Stimulated activated CD4-positive, alpha-beta T cell treated with anti-CD3 and anti-CD28 coated beads, Interleukin-4, amount 100 ng/mL, for 48 hours (primary cell): ENCODE data around the gene CRYBB3.
A peak's percentile ranks its signal among the peaks of the same experiment; 100 is the strongest.
"Not testable (repeated sequence)": the region's sequence is repeated elsewhere in the genome, so short reads cannot be mapped to it uniquely, and the experiment has no call there.

Source experiments
- DNase-seq, 2 donors: peaks; one replicate each; pipeline ENCODE4 v3.0.0-alpha.2; 2020; ENCODE audit warnings: low read depth in 2 of 2

CRYBB3 gene

DNA sequence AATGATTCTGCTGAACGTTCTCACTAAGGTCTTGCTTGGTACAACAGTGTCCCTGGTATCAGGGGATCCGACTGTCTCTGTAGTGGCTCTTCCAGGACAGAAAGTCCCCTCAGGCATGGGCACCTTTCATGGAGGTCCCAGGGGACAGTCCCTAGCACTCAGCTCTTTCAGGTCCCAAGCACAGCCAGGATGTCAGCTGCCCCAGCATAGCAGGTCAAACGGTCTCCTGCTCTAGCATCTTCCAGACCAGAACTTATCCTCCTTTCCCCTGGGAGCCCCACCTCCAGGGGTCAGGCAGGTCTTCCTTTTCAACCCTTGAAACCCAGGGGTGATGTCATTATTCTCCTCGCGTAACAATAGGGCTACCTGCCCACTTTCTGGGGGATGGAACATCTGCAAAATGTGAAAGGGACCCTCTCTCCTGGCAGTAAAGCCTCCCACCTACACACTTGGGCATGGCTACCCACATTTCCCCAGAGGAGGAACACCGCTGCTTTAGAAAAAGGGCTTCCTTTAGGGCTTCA is 24.7 kb upstream of the CRYBB3 start:
- DNase-seq: no peak

DNA sequence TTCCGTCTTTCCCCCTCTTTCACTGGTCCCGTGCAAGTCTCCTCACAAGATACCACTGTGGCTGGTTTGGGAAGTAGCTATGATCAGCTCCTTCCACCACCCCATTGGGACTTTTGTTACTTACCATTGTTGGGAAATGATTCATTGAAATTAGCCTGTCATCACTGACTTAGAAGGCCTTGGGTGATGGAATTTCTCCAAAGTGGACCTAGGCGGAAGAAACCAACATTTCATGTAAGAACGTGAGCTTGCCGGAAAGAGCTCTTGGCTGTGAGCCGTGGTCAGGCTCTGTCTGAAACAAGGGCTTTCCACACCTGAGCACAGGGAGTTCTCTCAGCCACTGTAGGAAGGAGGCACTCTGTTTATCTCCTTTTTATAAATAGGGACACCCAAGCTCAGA is 23.5 kb upstream of the CRYBB3 start:
- DNase-seq: no peak

GRCh38 chr22:25176799-25177198 is 22.9 kb upstream of the CRYBB3 start:
- no peak for DNase-seq

GRCh38 chr22:25177226-25177625 is 22.4 kb upstream of the CRYBB3 start:
- no peak for DNase-seq

DNA sequence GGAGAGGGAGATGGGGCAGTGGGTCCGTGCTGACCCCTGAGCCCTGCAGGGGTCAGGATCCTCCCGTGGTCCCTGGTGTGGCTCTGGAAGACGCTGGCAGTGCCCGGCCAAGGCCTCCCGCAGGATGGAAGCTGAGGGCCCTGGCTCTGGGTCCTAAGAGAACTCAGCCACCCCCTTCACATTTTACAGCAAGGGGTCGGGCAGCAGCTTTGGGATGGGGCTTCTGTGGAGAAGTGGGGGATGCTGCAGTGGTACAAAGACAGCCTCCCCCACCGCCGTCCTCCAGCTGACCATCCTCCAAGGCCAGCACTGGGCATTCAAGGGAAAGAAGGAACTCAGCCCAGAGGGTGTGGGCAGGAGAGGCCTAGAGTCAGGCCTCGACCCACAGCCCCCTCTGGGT is 21.8 kb upstream of the CRYBB3 start:
- DNase-seq: no peak

DNA sequence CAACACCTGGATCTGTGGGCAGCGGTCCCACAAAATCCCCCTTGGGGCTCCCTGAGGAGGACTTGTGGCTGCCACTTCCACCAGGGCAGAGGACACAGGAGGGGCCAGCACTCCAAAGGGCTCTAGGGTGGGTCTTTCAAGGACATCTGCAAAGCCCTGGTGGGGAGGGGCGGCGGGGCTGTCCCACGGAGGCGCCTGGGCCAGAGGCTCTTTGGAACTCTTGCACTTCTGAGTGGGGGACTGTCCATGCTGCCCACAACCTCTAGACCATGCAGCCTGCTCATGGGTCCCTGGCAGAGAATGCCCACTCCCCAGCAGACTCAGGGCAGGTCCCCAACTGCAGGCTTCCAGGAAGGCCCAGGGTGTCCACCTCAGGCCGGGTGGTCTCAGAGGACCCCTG is 21.3 kb upstream of the CRYBB3 start:
- not testable (repeated sequence) for DNase-seq

GRCh38 chr22:25178869-25179631 is 20.6 kb upstream of the CRYBB3 start:
- DNase-seq: not testable (repeated sequence)

- DNase-seq: no peak
Observed at GRCh38 chr22:25182131-25183110, 17.2 kb upstream of the CRYBB3 start.

DNA sequence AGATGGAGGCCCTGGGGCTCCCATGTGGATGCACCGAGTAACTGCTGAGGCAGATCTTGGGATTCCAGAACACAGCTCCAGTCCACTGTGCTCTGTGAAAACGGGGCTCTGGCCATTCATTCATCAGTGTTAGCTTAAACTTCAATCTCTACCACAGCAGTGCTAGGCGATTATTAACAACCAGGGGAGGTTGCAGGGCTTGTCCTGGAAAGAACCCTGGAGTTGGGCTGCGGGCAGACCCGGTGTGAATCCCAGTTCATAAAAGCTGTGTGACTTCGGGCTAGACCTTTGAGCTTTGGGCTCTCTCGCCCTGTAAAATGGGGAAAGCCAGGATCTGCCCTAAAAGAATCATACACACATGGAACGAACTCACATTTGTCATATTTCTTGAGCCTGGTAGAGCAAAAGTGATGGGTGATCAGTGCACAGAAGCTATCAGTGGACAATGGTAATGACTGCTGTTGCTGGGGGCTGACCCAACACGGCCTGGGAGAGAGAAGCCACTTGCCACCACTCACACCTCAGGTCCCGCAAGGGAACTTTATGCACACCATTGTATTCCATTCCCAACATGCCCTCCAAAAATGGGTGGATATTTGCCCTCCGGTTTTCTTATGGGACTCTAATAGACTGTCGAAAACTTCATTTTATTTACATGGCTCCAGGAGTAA is 15.6 kb upstream of the CRYBB3 start:
- no peak for DNase-seq

GRCh38 chr22:25186140-25186539 is 13.5 kb upstream of the CRYBB3 start:
- no peak for DNase-seq

DNA sequence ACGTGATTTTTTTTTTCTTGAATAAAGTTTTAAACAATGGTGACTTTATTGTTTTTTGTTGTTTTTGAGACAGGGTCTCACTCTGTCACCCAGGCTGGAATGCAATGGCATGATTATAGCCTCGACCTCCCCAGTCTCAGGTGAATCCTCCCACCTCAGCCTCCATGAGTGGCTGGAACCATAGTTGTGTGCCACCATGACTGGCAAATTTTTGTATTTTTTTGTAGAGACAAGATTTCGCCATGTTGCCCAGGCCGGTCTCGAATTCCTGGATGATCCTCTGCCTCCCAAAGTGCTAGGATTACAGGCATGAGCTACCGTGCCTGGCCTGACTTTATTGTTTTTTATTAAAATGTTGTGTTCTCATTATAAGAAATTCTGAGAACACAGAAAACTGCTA is 12.2 kb upstream of the CRYBB3 start:
- DNase-seq: no peak

GRCh38 chr22:25192406-25192805 is 7.3 kb upstream of the CRYBB3 start:
- no peak for DNase-seq

DNA sequence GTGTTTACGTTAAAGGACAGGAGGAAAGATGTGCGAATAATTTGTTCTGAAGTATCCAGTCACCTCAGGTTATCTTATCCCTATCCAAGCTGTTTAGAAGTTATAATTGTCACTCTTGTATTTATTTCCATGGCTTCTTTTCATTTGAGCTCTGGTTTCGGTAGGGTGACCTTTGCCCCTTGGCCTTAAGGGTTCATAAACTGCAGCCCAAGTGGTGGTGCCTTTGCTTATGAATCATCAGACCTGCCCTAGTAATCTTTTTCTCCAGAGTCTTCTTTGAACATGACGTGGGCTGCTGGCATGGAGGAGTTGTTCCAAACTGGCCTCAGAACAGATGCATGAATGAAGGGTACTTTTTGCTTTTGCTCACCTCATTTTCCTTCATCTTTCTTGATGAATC is 6.5 kb upstream of the CRYBB3 start:
- no peak for DNase-seq

DNA sequence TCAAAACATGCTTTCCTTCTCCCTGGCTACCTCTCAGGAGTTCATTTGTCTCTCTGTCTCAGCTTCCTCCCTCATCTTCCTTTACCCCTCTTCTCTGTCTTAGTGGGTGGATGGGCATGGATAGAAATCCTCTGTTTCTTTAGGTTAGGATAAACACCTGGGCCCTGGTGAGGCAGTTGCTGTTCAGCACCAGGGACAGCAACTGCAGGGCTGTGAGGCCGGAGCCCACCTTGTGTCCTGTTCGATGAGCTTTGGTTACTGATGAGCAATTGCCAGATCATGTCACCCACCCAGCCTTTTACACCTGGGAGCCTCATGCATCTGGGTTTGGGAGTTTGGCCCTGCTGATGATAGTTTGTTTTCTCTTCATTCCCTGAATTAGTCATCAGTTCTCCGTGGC is 6.1 kb upstream of the CRYBB3 start:
- DNase-seq: no peak

DNA sequence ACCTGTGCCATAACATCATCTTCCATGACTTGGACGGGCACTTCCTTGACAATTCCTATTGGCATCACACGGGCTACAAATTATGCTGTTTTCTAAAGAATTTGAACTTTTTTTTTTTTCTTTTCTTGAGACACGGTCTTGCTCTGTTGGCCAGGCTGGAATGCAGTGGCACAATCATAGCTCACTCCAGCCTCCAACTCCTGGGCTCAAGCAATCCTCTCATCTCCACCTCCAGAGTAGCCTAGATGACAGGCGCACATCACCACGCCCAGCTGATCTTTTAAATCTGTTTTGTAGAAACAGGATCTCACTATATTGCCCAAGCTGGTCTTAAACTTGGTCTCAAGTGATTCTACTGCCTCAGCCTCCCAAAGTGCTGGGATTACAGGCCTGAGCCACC is 3.3 kb upstream of the CRYBB3 start:
- DNase-seq: no peak

DNA sequence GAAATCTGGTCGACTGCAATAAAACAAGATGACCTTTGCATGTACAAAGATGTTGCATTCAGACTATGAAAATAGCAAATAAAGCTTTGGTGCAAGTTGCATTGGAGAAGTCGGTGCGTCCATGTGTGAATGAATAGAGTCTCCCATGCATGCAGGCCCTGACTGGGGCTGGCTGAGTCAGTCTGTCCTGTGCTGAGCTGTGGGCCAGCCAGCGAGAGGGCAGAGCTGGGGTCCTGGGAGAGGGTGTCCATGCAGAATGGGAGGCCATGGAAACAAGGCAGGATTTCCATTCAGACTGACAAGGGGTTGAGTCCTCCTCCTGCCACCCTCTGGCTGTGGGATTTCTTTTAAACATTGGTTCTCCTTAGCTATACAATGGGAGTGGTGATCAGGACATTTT is 2.3 kb upstream of the CRYBB3 start:
- DNase-seq: no peak

DNA sequence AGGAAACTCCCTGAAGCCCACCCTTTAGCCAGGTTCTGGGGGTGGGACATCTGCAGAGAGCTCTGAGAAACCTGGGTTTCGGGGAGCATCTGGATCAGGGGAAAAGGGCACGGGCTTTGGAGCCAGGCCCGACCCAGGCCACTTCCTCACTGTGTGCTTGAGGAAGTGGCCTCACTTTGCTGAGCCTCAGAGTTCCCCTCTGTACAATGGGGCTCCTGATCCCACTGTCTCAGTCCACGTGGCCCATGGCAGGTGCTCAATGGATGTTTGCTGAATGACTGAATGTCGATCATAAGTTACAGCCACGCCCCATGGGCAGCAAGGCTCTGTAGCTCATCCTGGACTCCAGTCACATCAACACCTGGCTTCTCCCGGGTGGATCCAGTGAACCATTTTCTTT is 1.3 kb downstream of the CRYBB3 start:
- DNase-seq: no peak

DNA sequence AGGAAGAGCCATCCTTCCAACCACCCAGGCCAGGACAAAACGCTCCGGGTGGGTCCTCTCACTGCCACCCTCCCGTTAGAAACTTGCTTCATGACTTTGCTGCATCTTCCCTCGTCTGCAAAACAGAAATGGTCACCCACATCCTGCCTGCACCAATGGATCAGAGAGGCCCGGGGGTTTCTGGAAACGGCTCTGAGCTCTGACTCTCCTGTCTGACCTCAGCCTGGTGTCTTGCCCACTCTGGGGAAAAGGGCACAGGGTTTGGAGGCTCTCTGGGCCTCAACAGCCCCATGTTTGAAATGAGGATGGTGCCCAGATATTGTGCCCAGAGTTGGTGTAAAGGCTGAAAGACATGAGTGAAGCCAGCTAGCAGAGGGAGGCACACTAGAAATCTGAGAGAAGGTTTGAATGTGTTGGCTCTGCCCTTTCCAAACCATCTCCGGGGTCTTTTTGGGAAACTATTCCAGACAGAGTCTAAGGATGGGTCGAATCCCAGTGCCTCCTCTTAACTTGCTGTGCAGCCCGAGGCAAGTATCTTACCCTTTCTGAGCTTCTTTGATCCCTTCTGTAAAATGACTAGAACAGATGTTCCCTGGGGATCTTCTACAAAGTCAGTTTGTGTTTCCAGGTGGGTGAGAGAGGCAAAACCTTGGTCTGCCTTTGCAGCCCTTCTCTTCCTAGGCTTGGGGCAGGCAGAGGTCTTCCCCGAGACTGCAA is 2.1 kb downstream of the CRYBB3 start:
- DNase-seq: no peak

GRCh38 chr22:25202290-25202921 is 2.7 kb downstream of the CRYBB3 start:
- peak; percentile 38 to 41 for DNase-seq

DNA sequence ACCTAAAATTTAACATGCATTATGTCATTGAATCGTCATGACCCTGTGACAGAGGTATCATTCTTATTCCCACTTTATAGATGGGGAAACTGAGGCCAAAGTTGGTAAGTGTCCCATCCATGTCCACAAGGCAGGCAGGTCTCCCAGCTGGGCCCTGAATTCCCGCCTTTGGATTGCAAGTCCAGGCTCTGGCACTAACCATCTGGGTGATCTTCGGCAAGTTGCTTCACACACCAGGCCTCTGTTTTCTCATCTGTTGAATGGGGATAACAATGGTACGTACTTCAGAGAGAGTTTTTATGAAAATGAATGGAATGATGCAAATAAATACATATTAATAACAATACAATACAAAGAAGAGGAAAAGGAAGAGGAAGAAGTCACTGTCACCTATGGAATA is 3.4 kb downstream of the CRYBB3 start:
- DNase-seq: no peak

- DNase-seq: not testable (repeated sequence)
Observed at GRCh38 chr22:25204547-25204946, 4.9 kb downstream of the CRYBB3 start.
